GM23338 (cell line): ENCODE measurements around the gene ERC2. TPM values are rescaled to one million over a fixed set of nuclear protein-coding genes. Genes with fewer than 3 reads are reported as not detected.

Experiments used
- ATAC-seq: fragments of 200-7000 bp; cut with Tn5 transposase; 3 replicates; pipeline ENCODE4 v1.9.1; 2020
- DNase-seq: peaks from one replicate; pipeline ENCODE4 v3.0.0-alpha.2; 2015; ENCODE audit warnings: low spot score
- H2AFZ ChIP-seq: fragments of 200-600 bp; sonication (generic); 2 replicates; pipeline ENCODE4 v1.8.0; 2016; ENCODE audit warnings: antibody characterized with exemption, mild to moderate bottlenecking, moderate library complexity
- H3F3A ChIP-seq: fragments of 200-600 bp; sonication (generic); replicated peaks from 2 replicates; pipeline ENCODE4 v1.8.0; 2017; ENCODE audit warnings: antibody characterized with exemption, mixed run types, low read depth
- H3K27ac ChIP-seq: fragments of 200-600 bp; sonication (generic); 2 replicates; pipeline ENCODE4 v1.6.1; 2016; ENCODE audit warnings: low read depth
- H3K27me3 ChIP-seq: fragments of 200-600 bp; sonication (generic); 2 replicates; pipeline ENCODE4 v1.8.0; 2016; ENCODE audit warnings: mild to moderate bottlenecking, mixed run types, moderate library complexity; ENCODE audit not compliant: insufficient read depth
- H3K36me3 ChIP-seq: fragments of 200-600 bp; sonication (generic); 2 replicates; pipeline ENCODE4 v1.8.0; 2016; ENCODE audit warnings: mild to moderate bottlenecking; ENCODE audit not compliant: insufficient read depth
- H3K4me1 ChIP-seq: fragments of 200-600 bp; sonication (generic); 2 replicates; pipeline ENCODE4 v1.8.0; 2016; ENCODE audit warnings: mild to moderate bottlenecking, moderate library complexity; ENCODE audit not compliant: insufficient read depth
- H3K4me2 ChIP-seq: fragments of 200-600 bp; sonication (generic); 2 replicates; pipeline ENCODE4 v1.7.1; 2017; ENCODE audit warnings: mixed run types
- H3K4me3 ChIP-seq: fragments of 200-600 bp; sonication (generic); 2 replicates; pipeline ENCODE4 v1.6.1; 2016; ENCODE audit warnings: mixed run types
- H3K79me2 ChIP-seq: fragments of 200-600 bp; sonication (generic); replicated peaks from 2 replicates; pipeline ENCODE4 v1.8.0; 2017; ENCODE audit warnings: mild to moderate bottlenecking; ENCODE audit not compliant: insufficient read depth
- H3K9me2 ChIP-seq: fragments of 200-600 bp; sonication (generic); 2 replicates; pipeline ENCODE4 v1.8.0; 2017; ENCODE audit not compliant: insufficient read depth
- H4K20me1 ChIP-seq: fragments of 200-600 bp; sonication (generic); replicated peaks from 2 replicates; pipeline ENCODE4 v1.8.0; 2017; ENCODE audit warnings: mild to moderate bottlenecking; ENCODE audit not compliant: insufficient read depth
- H3K27ac Mint-ChIP-seq: 2 replicates; pipeline ENCODE4 v1.8.0; 2020; ENCODE audit warnings: inconsistent platforms, mild to moderate bottlenecking, moderate library complexity, mixed read lengths
- H3K27me3 Mint-ChIP-seq: 3 replicates; pipeline ENCODE4 v1.8.0; 2022; ENCODE audit warnings: low read depth, mild to moderate bottlenecking, moderate library complexity, mixed read lengths, inconsistent platforms; ENCODE audit not compliant: insufficient read depth, poor library complexity
- H3K36me3 Mint-ChIP-seq: 3 replicates; pipeline ENCODE4 v1.8.0; 2021; ENCODE audit warnings: low read depth, mild to moderate bottlenecking, inconsistent platforms, moderate library complexity, mixed read lengths
- H3K4me1 Mint-ChIP-seq: 3 replicates; pipeline ENCODE4 v1.8.0; 2020; ENCODE audit warnings: mild to moderate bottlenecking, inconsistent platforms, mixed read lengths
- H3K4me3 Mint-ChIP-seq: 3 replicates; pipeline ENCODE4 v1.8.0; 2021; ENCODE audit warnings: moderate library complexity, mild to moderate bottlenecking, inconsistent platforms, mixed read lengths
- H3K9me3 Mint-ChIP-seq: 3 replicates; pipeline ENCODE4 v1.8.0; 2020; ENCODE audit warnings: moderate library complexity, mild to moderate bottlenecking, inconsistent platforms, mixed read lengths
- CREB1 ChIP-seq: fragments of 250-450 bp; sonication (Bioruptor Pico); IDR thresholded peaks from 2 replicates; pipeline ENCODE4 v1.5.0; 2020; ENCODE audit warnings: low read depth, mild to moderate bottlenecking, moderate library complexity
- CTCF ChIP-seq, 2 experiments: fragments of 200-600 bp in 1 of 2; sonication (generic) in 1 of 2; conservative IDR thresholded peaks; 2 replicates each; pipeline versions ENCODE4 v1.5.1 to v1.6.1; 2016 to 2017; ENCODE audit warnings: antibody characterized with exemption in 2 of 2, low read depth in 2 of 2, mild to moderate bottlenecking in 2 of 2, moderate library complexity in 1 of 2
- ETS1 ChIP-seq: IDR thresholded peaks from 2 replicates; pipeline ENCODE4 v1.6.1; 2016; ENCODE audit warnings: antibody characterized with exemption
- EZH2 ChIP-seq: fragments of 200-600 bp; sonication (generic); IDR thresholded peaks from one replicate; pipeline ENCODE4 v1.8.0; 2017; ENCODE audit warnings: antibody characterized with exemption, mild to moderate bottlenecking, low read depth; ENCODE audit not compliant: unreplicated experiment
- JUNB ChIP-seq: IDR thresholded peaks from one replicate; pipeline ENCODE4 v1.6.1; 2016; ENCODE audit warnings: antibody characterized with exemption; ENCODE audit not compliant: unreplicated experiment
- NANOG ChIP-seq: IDR thresholded peaks from 2 replicates; pipeline ENCODE4 v1.6.1; 2016; ENCODE audit warnings: antibody characterized with exemption, borderline replicate concordance
- POLR2AphosphoS5 ChIP-seq: IDR thresholded peaks from 2 replicates; pipeline ENCODE4 v1.6.1; 2016; ENCODE audit warnings: antibody characterized with exemption, low read depth
- REST ChIP-seq: IDR thresholded peaks from one replicate; pipeline ENCODE4 v1.6.1; 2018; ENCODE audit warnings: antibody characterized with exemption; ENCODE audit not compliant: unreplicated experiment
- STAT1 ChIP-seq: IDR thresholded peaks from one replicate; pipeline ENCODE4 v1.6.1; 2016; ENCODE audit warnings: antibody characterized with exemption; ENCODE audit not compliant: unreplicated experiment
- ZNF114 ChIP-seq: fragments of 250-450 bp; sonication (Bioruptor Pico); IDR thresholded peaks from 2 replicates; pipeline ENCODE4 v1.5.0; 2020; ENCODE audit warnings: mild to moderate bottlenecking, moderate library complexity
- ZNF331 ChIP-seq: fragments of 250-450 bp; sonication (Bioruptor Pico); IDR thresholded peaks from 2 replicates; pipeline ENCODE4 v1.5.0; 2020; ENCODE audit warnings: low read depth, mild to moderate bottlenecking, moderate library complexity
- polyA plus RNA-seq: library from polyadenylated mRNA; unstranded; fragments of >200 nt; fragmentation: Nextera tagmentation; extraction: Ambion mirVana; gene quantifications from 2 replicates; pipeline ENCODE4 v1.2.1, GENCODE V29; 2016
- total RNA-seq: library from RNA; depleted of rRNA; stranded (reverse); fragments of >200 nt; shearing (Covaris generic); gene quantifications from 2 replicates; pipeline ENCODE4 v1.2.3, GENCODE V29; 2014

Gene ERC2
- total and polyA plus RNA-seq, 2 experiments from 2014 or later = 11.8 to 13.7 TPM

- Mint-ChIP-seq H3K4me1 (no peaks in the 10 kb centered on the region), H3K27ac (no peak overlapping the region), H3K36me3 (no peaks in the 10 kb centered on the region), H3K9me3 (no peaks in the 10 kb centered on the region), H3K27me3 (no peaks in the 10 kb centered on the region), H3K4me3 (no peak overlapping the region)
- H3K4me2 ChIP-seq = no peak overlapping the region
- no peak overlapping the region for H3K27ac ChIP-seq
- no peak for TF ChIP-seq STAT1
- H3K9me2 ChIP-seq = no peaks in the 10 kb centered on the region
- H4K20me1 ChIP-seq = no peaks in the 10 kb centered on the region
- no peak overlapping the region for H2AFZ ChIP-seq
- no peak overlapping the region for H3K4me3 ChIP-seq
- H3F3A ChIP-seq = no peaks in the 10 kb centered on the region
- no peaks in the 10 kb centered on the region for H3K79me2 ChIP-seq
- no peak for ATAC-seq
- DNase-seq = no peak
- H3K36me3 ChIP-seq = no peaks in the 10 kb centered on the region
- H3K4me1 ChIP-seq = no peaks in the 10 kb centered on the region
- no peaks in the 10 kb centered on the region for H3K27me3 ChIP-seq
These were observed 702.9 kb downstream of the ERC2 start for GRCh38 chr3:55765398-55765797.

- Histone ChIP-seq H2AFZ (no peak overlapping the region), H3K36me3 (no peaks in the 10 kb centered on the region), H4K20me1 (no peaks in the 10 kb centered on the region), H3K9me2 (0 out of 2 replicates have a peak, but pooled peaks cover 2% of the 10 kb centered on the region), H3K27ac (no peak overlapping the region), H3F3A (no peaks in the 10 kb centered on the region), H3K4me1 (peaks cover 7% of the 10 kb centered on the region; the same call in 1 of the 2 replicates), H3K27me3 (no peaks in the 10 kb centered on the region), H3K79me2 (no peaks in the 10 kb centered on the region), H3K4me2 (no peak overlapping the region), H3K4me3 (no peak overlapping the region)
- no peaks in the 10 kb centered on the region for H3K27me3 Mint-ChIP-seq
- H3K9me3 Mint-ChIP-seq = peaks cover 7% of the 10 kb centered on the region; the same call in 2 of the 3 replicates
- no peak for DNase-seq
- no peak for ATAC-seq
- peaks cover 26% of the 10 kb centered on the region for H3K4me1 Mint-ChIP-seq
- H3K27ac Mint-ChIP-seq = no peak overlapping the region
- no peak overlapping the region for H3K4me3 Mint-ChIP-seq
- peaks cover 2% of the 10 kb centered on the region; the same call in 1 of the 3 replicates for H3K36me3 Mint-ChIP-seq
- TF ChIP-seq ETS1 (no peak), JUNB (no peak), ZNF331 (no peak), NANOG (no peak), POLR2AphosphoS5 (no peak), CTCF (conservative IDR thresholded peaks at IDR 0.05; ENCODE audit: low read depth in 2 of 2) (no peak), ZNF114 (no peak), REST (no peak), CREB1 (CRISPR knock-in tag) (no peak), EZH2 (no peak)
These were observed 711.3 kb downstream of the ERC2 start for GRCh38 chr3:55756976-55757375.
